HG03575 (cell line): ENCODE data around the gene PHKA2.
A peak's percentile ranks its signal among the peaks of the same experiment; 100 is the strongest.
"Not testable (repeated sequence)": the region's sequence is repeated elsewhere in the genome, so short reads cannot be mapped to it uniquely, and the experiment has no call there.

Experiments
- ATAC-seq: cut with Tn5 transposase; IDR thresholded peaks from one replicate; pipeline ENCODE4 v1.9.1; 2021; ENCODE audit not compliant: unreplicated experiment, insufficient number of reproducible peaks, low FRiP score; ENCODE audit errors: extremely low read depth

The PHKA2 gene

GRCh38 chrX:18983666-18984380, at the start of gene PHKA2:
TSS of gene PHKA2 (minus strand) at chrX:18984114. CDS start at chrX:18983932, 182 bp downstream.
- ATAC-seq: peak; percentile 20

DNA sequence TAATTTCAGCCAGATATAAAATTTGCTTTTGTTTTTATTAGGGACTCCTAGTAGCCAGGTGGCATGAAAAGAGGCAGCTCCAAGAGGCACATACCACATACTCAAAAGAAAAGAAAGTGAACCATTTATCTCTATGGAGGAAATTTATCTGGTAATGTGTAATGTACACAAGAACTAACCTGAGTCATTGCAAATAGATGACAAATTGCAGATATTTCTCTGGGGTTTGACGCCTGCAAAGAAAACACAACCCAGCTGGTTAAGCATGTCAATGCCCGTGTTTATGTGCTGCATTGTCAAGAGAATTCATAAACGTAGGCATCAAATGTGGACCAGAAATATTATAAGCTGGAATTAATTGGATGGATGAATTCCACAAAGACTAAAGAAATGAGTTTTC, 46.9 kb upstream of the PHKA2 start:
- no peak for ATAC-seq

- ATAC-seq: no peak
Observed at GRCh38 chrX:19028560-19028959, 44.6 kb upstream of the PHKA2 start.

DNA sequence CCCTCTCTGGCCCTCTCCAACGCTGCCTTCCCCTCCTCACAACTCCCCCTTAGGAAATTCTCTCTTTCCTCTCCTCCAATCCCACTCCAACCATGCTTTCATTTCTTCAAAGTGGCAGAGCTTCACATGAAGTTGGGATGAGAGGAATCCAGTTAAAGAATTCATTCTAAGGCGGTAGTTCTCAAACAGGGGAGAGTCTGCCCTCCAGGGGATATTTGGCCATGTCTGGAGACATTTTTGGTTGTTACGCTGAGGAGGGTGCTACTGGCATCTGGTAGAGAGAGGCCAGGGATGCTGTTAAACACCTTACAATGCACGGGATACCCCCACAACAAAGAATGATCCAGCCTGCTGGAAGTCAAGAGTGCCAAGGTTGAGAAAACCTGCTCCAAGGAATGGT, 40.5 kb upstream of the PHKA2 start:
- no peak for ATAC-seq

DNA sequence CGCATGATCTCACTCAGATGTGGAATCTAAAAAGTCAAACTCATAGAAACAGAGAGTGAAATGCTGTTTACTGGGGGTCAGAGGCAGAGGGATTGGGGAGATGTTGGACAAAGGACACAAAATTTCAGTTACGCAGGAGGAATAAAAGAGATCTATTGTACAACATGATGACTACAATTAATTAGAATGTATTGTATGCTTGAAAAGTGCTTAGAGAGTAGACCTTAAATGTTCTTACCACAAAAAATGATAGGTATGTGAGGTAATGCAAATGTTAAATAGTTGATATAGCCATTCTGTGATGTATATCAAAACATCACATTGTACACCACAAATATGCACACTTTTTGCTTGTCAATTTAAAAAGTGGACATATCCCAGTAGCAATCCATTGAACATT, 36.1 kb upstream of the PHKA2 start:
- ATAC-seq: no peak

DNA sequence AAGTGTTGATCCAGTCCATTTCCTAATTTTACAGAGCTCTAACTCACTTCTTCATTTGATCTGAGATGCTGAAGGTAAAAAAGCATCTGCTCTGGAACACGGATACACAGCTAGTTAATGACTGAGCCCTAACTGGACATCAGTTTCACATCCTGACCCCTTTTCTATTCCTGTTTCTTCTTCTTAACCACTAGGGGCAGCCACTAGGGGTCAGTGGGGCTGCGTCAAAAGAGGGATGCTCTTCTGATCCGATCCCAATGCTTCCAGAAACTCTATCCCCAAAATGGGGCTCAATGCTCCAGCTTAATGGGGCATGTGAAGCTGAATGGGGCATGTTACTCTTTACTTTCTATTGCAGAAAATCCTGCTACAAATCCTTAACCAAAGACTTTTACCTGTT, 33.4 kb upstream of the PHKA2 start:
- ATAC-seq: no peak

DNA sequence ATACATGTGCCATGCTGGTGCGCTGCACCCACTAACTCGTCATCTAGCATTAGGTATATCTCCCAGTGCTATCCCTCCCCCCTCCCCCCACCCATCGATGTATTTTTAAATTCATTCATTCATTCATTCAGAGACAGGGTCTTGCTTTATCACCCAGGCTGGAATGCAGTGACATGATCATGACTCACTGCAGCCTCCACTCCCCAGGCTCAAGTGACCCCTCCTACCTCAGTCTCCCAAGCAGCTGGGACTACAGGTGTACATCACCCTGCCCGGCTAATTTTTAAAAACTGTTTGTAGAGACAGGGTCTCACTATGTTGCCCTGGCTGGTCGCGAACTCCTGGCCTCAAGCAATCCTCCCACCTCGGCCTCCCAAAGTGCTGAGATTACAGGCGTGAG, 32.7 kb upstream of the PHKA2 start:
- ATAC-seq: not testable (repeated sequence)

DNA sequence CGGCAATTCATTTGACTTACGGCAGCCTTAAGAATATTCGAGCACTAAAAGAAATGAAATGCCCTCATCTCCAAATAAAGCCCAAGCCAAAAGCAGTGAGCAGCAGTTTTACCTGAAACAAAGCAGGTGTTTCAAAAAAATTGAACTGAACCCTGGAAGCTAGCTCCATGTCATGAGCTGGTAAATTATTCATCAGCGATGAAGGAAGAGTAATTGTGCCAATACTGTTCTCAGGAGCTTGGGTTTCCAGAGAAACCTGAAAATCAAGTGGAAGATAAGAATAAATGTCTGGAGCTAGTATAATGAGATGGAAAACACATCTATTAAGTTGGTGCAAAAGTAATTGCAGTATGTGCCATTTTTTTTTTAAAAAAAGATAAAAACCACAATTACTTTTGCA, 24.0 kb upstream of the PHKA2 start:
- ATAC-seq: no peak

DNA sequence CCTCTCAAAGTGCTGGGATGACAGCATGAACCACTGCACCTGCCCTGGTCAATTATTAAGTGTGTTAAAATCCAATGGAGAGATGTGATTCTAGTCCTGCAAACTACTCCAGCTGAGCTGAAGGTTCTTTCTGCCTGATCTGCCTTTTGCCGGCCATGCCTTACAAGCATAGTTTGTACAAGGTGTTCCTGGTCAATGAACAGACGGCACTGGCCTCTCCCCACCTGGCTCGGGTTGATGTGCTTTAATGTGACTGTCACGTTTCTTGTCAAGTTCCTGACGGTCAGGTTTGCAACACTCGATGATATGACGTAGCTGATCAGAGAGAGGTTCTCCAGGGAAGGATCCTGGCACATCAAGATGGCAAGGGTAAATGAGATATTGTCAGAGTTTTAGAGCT, 23.1 kb upstream of the PHKA2 start:
- ATAC-seq: no peak

- no peak for ATAC-seq
Observed at GRCh38 chrX:19005909-19006308, 22.0 kb upstream of the PHKA2 start.

- no peak for ATAC-seq
Observed at GRCh38 chrX:19003756-19004155, 19.8 kb upstream of the PHKA2 start.

DNA sequence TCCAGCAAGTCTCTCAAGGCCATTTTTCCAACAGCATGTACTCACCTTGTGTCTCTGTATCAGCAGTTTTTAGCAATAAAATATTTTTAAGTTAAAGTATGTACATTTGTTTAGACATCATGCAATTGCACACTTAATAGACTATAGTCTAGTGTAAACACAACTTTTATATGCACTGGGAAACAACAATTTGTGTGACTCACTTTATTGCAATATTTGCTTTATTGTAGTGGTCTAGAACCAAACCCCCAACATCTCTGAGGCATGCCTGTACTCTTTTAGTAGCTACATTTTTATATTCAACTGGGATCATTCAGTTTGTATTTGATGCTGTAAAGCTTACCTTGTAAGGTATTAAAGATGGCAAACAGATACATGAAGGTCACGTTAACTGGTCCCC, 14.7 kb upstream of the PHKA2 start:
- no peak for ATAC-seq

DNA sequence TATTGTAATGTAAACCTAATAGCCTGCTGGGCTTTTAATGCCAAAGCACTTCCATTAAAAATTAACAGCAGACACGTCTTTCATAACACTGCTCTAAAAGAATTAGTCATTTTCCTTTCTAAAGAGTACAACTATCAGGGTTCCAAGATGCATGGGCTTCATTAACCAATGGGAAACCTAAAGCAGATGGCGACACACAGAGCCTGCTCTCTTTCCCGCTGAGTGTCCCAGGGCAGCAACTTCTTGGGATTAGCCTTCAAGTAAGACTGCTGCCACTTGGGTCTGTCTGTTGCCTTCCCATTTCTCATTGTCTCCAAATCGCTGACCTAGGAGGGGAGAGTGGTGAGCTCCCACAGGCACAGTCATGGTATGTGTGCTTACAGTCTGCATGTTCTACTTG, 14.0 kb upstream of the PHKA2 start:
- ATAC-seq: no peak

DNA sequence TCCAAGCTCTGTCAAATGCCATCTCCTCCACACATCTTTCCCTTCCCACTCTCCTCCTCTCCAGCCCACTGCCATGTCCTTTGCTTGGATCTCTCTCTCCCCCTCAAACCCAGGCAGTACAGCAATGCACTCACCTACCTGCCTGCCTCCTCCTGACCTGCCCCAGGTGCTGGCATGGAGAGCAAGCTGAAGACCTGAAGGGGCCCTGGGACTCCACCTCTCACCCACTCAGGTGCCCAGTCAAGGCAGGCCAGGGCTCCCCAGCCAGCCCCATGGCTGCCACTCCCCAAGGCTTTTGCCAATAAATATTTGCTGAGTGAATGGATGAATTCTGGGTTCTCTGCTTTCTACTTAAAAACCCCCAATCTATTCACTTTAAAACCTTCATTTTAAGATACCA, 12.6 kb upstream of the PHKA2 start:
- ATAC-seq: no peak

GRCh38 chrX:18995221-18995620, 11.3 kb upstream of the PHKA2 start:
- ATAC-seq: no peak

DNA sequence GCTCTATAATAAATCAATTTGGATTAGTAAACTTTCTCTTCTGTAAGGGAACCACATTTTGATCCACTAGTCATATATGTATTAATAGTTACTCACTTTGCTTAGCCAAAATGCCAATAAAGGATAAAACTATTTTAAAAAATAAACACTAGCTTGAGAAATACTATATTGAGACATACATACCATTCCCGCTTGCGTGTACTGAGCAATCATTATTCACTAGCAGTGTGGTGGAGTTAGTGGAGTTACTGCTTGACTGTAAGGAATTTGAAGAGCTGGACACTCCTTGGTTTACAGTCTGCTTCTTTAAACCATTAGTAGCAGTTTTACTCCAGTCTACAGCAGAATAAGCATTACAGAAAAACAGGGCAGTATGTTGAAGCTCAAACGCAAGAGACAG, 10.8 kb upstream of the PHKA2 start:
- no peak for ATAC-seq

DNA sequence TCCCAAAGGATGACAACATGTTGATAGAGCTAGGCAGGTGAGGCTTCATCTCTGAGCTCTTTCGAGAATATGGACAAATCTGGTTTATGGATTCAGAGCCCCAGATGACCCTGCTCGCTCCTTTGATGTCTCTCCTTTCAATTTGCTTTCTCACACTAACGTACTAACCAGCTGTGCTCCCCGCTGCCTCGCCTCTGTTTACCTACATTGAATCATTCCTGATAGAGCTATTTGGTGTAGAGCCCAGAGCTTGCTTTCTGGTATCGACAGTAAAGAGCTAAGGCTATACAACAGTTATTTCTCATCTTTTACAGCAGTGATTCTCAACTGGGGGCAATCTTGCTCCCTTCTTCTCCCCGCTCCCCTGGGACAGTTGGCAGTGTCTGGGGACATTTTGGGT, 8.9 kb upstream of the PHKA2 start:
- no peak for ATAC-seq

GRCh38 chrX:18985186-18985435, 1.2 kb upstream of the PHKA2 start:
- no peak for ATAC-seq

DNA sequence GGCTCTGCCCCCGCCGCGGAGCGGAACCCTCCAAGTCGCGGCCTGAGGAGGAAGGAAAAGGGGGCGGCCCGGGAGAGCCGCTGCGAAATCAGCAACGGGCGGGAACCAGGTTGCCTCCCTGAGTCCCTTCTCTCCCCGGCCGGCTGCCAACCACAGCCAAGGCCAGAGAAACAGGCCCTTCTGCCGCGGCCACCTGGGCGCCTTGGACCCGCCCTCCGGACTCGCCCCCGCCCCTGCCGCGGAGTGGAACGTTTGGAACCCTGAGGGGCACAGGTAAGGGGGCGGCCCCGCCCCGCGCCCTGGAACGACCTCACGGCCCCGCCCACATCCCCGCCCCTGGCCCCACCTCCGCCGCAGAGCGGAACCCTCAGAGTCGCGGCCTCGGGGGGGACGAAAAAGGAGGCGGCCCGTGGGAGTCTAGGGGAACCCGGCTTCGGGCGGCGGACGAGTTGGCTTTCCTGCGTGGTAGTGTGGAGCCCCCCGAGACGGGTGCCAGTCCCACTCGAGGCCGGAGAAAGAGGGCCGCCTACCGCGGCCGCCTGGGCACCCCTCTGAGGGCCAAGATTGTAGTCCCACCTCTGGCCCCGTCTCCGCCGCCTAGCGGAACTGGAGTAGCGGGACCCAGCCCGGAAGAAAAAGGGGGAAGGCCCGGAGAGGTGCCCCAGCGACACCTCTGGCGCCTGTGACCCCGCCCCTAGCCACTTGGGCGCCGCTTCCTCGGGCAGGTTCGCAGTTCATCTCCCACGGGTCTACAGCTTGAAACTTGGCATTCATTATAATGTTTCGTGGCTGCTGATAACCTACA, 669 bp upstream of the PHKA2 start:
- ATAC-seq: peak; percentile 37

DNA sequence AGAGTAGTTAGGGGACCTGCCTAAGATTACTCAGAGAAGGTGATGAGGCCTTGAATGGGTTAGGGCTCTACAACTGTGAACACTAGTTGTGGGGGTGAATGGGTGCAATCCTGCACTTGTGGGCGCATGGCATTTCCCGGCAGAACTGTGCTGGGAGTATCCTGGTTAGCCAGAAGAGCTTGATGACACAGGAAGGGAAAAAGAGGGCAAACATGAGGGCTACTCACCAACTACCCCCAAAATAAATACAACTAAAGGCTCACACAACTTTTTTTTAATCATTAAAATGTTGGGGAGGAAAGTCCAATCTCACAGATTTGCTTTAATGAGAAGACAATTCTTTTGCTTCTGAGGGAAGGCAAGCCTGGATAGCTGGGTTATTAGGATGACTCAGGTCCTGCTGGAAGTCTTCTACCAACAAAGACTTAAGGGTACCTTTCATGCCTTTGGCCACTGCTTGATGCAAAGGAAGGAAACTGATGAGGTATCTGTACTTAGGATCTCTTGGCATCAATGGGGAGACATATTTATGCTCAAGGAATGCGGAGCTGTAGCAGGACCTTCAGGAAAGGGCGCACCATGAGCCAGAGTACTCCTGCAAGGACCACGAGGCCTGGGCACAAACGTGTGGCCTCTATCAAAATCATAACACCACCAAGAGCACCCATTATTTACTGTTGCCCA, 2.6 kb downstream of the PHKA2 start:
- no peak for ATAC-seq
